B cell (primary cell): ENCODE results near the gene SULT2B1.

Experiments
- CTCF ChIP-seq: fragments of 200-600 bp; IDR thresholded peaks from one replicate; pipeline ENCODE4 v1.8.0; 2022; ENCODE audit warnings: antibody characterized with exemption, mild to moderate bottlenecking
- EZH2 ChIP-seq: IDR thresholded peaks from 2 replicates; pipeline ENCODE4 v1.6.1; 2012; ENCODE audit warnings: borderline replicate concordance, low read depth, mild to moderate bottlenecking, moderate library complexity, low read length; ENCODE audit not compliant: insufficient read depth, poor library complexity, severe bottlenecking

GRCh38 chr19:48520134-48520533 lies 31.8 kb upstream of the SULT2B1 start:
- TF ChIP-seq CTCF (no peak), EZH2 (no peak)
